Adrenal gland (tissue), 12 donors: Measurements from ENCODE around the gene FHIT. TPM values are rescaled to one million over a fixed set of nuclear protein-coding genes. Genes with fewer than 3 reads are reported as not detected.

Experiments used
- DNase-seq, 7 donors: peaks; one replicate each; pipeline ENCODE4 v3.0.0-alpha.2; 2019 to 2020
- H3K27ac ChIP-seq, 5 donors: fragments of 200-600 bp; sonication (generic) in 4 of 5; 1 replicate in 3 of 5; 2 replicates in 2 of 5; pipeline versions ENCODE4 v1.5.1 to v1.8.0; 2016 to 2020; ENCODE audit warnings: mild to moderate bottlenecking in 1 of 5
- H3K27me3 ChIP-seq: fragments of 200-600 bp; 2 replicates; pipeline ENCODE4 v1.8.0; 2021
- H3K36me3 ChIP-seq, 2 donors: fragments of 200-600 bp; replicated peaks in 1 of 2; 1 replicate in 1 of 2; 2 replicates in 1 of 2; pipeline versions ENCODE4 v1.5.1 to v1.8.0; 2018 to 2022
- H3K4me1 ChIP-seq, 2 donors: fragments of 200-600 bp; replicated peaks in 1 of 2; 1 replicate in 1 of 2; 2 replicates in 1 of 2; pipeline versions ENCODE4 v1.5.1 to v1.8.0; 2018 to 2021
- H3K4me3 ChIP-seq, 4 donors: fragments of 200-600 bp; sonication (generic) in 3 of 4; one replicate each; pipeline ENCODE4 v1.5.1; 2016 to 2018
- H3K9me3 ChIP-seq, 3 donors: fragments of 200-600 bp; sonication (generic) in 1 of 3; replicated peaks in 1 of 3; 1 replicate in 2 of 3; 2 replicates in 1 of 3; pipeline versions ENCODE4 v1.5.1 to v1.8.0; 2016 to 2021
- POLR2A ChIP-seq, 2 donors: fragments of 450-650 bp; IDR thresholded peaks; one replicate each; pipeline ENCODE4 v1.6.1; 2017; ENCODE audit warnings: antibody characterized with exemption in 2 of 2, mild to moderate bottlenecking in 2 of 2, moderate library complexity in 1 of 2
- WGBS, 4 donors: extraction: QIAGEN DNeasy Blood & Tissue Kit in 2 of 4; methylation state at CpG; one replicate each; pipeline versions ENCODE4 v1.1.5 to v1.1.7; 2013 to 2017; 5-methylcytosine and 5-hydroxymethylcytosine counted together
- intact Hi-C, 2 donors: fragments of 100-400 bp; cut with DNase I; formaldehyde crosslinking; loops; one replicate each; pipeline versions ENCODE4 v1.14.1 to v1.15.0; 2022 to 2023
- polyA plus RNA-seq, 3 donors: library from polyadenylated mRNA; stranded (reverse); fragments of 200-250 nt in 2 of 3; fragments of 350-450 nt in 1 of 3; fragmentation: Illumina TruSeq in 1 of 3; extraction: RNeasy Lipid Tissue Mini Kit (QIAGEN cat#74804) in 1 of 3; gene quantifications; one replicate each; pipeline ENCODE4 v1.2.3, GENCODE V29; 2013 to 2014
- total RNA-seq, 9 donors: library from RNA; depleted of rRNA in 4 of 9; stranded (reverse); fragments of >200 nt in 4 of 9; fragments of 120-200 nt in 1 of 9; fragmentation: NEBNext Ultra II Directional in 1 of 9; extraction: Animal tissue kit (Norgen Biotek cat#: 25700) in 1 of 9; gene quantifications; one replicate each; pipeline versions ENCODE4 v1.1.0 to v1.2.4, GENCODE V29; 2013 to 2023
- TF ChIP-seq, protein P1 (sequence below), 6 experiments: fragments of 450-650 bp in 4 of 6; fragments of 200-600 bp in 2 of 6; sonication (generic) in 1 of 6; IDR thresholded peaks; 1 replicate in 5 of 6; 2 replicates in 1 of 6; pipeline versions ENCODE4 v1.5.1 to v1.8.0; 2016 to 2021; ENCODE audit warnings: antibody characterized with exemption in 6 of 6, mild to moderate bottlenecking in 2 of 6, moderate library complexity in 1 of 6
- donor health status: healthy with polysubstance abuse.
- donor health status: Bipolar disorder and iron deficiency.
- donor health status: DM: yes; HTN: yes; CAD: no.
- donor health status: DM: no; HTN: no; CAD: no.
- donor health status: DM: no; HTN: no; CAD: no.
- donor health status: DM: yes; HTN: yes; CAD: no.

The FHIT gene
- total and polyA plus RNA-seq, 12 donors: 14.1 to 43.9 (median 28.8) TPM

DNA sequence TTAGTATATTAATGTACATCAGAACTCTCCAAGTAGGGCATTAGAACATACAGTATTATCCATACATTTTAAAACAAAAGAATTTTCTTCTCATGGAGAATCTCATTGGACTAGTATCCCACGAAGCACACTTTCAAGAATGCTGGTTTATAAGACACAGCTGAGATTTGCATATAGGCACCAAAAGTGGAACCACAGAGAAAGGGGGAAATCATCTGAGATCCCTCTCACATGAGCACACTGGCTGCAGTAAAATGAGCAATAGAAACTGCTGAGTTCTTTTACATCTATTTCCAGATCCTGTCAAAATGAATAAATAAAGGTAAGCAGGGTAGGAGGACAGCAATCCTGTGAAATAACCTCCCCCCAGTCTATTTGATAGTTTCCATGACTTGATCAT lies 665.3 kb downstream of the FHIT start:
- Histone ChIP-seq H3K9me3 (no peaks in the 10 kb centered on the region), H3K4me3 (no peak overlapping the region), H3K36me3 (no peaks in the 10 kb centered on the region), H3K27ac (no peak overlapping the region), H3K27me3 (no peaks in the 10 kb centered on the region), H3K4me1 (no peaks in the 10 kb centered on the region)
- 0 to 61% (median 20%) methylated on average over 1 of the region's 1 CpG for WGBS, 4 donors
- no peak for DNase-seq
- TF ChIP-seq, protein P1, sequence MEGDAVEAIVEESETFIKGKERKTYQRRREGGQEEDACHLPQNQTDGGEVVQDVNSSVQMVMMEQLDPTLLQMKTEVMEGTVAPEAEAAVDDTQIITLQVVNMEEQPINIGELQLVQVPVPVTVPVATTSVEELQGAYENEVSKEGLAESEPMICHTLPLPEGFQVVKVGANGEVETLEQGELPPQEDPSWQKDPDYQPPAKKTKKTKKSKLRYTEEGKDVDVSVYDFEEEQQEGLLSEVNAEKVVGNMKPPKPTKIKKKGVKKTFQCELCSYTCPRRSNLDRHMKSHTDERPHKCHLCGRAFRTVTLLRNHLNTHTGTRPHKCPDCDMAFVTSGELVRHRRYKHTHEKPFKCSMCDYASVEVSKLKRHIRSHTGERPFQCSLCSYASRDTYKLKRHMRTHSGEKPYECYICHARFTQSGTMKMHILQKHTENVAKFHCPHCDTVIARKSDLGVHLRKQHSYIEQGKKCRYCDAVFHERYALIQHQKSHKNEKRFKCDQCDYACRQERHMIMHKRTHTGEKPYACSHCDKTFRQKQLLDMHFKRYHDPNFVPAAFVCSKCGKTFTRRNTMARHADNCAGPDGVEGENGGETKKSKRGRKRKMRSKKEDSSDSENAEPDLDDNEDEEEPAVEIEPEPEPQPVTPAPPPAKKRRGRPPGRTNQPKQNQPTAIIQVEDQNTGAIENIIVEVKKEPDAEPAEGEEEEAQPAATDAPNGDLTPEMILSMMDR (IDR thresholded peaks at IDR 0.05): no peak
- TF ChIP-seq POLR2A (IDR thresholded peaks at IDR 0.05): no peak
- intact Hi-C loops: no loop called here

- no peaks in the 10 kb centered on the region for H3K36me3 ChIP-seq
- no peaks in the 10 kb centered on the region for H3K4me1 ChIP-seq
- no peak for TF ChIP-seq POLR2A (IDR thresholded peaks at IDR 0.05)
- TF ChIP-seq, protein P1 (IDR thresholded peaks at IDR 0.05): no peak
- no peaks in the 10 kb centered on the region for H3K27me3 ChIP-seq
- no peak overlapping the region for H3K4me3 ChIP-seq
- H3K27ac ChIP-seq: no peak overlapping the region
- intact Hi-C loops: no loop called here
- DNase-seq: no peak
- no peaks in the 10 kb centered on the region for H3K9me3 ChIP-seq
- 95 to 100% (median 96%) methylated on average over 2 of the region's 2 CpGs for WGBS, 4 donors
Observed at GRCh38 chr3:60584250-60584649, 667.0 kb downstream of the FHIT start.

- TF ChIP-seq, protein P1 (IDR thresholded peaks at IDR 0.05): peak in 2 of 6 experiments; percentile 22 to 43
- no peak for TF ChIP-seq POLR2A (IDR thresholded peaks at IDR 0.05)
- Histone ChIP-seq H3K4me3 (no peak overlapping the region), H3K27me3 (no peaks in the 10 kb centered on the region), H3K4me1 (no peaks in the 10 kb centered on the region), H3K36me3 (no peaks in the 10 kb centered on the region), H3K9me3 (no peaks in the 10 kb centered on the region), H3K27ac (no peak overlapping the region)
- 68 to 74% (median 71%) methylated on average over 3 of the region's 3 CpGs for WGBS, 4 donors
- intact Hi-C loops: no loop called here
- no peak for DNase-seq
Observed at GRCh38 chr3:60582288-60582687, 669.0 kb downstream of the FHIT start.

DNA sequence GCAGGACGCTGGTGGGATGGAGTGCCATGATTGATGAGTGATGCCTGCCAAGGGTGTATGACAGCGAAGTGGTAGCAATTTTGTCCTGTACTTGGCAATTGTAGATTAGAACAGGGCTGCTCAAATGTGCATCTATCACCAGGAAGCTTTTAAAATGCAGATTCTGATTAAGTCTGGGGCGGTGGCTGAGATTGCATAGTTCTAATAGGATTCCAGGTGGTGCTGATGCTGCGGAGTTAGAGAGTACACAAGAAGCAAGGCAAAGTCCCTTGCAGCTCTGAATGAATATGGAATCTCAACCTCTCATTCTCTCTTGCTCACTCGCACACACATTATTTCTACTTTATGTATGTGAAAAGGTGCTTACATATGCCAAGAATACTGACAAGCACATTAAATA lies 670.4 kb downstream of the FHIT start:
- TF ChIP-seq, protein P1 (IDR thresholded peaks at IDR 0.05): no peak
- TF ChIP-seq POLR2A (IDR thresholded peaks at IDR 0.05): no peak
- no peaks in the 10 kb centered on the region for H3K27me3 ChIP-seq
- 87 to 92% (median 89%) methylated on average over 5 of the region's 5 CpGs for WGBS, 4 donors

More for the DNA sequence above, 670.4 kb downstream of the FHIT start:
- H3K4me3 ChIP-seq: no peak overlapping the region
- intact Hi-C loops: no loop called here
- DNase-seq: no peak
- no peak overlapping the region for H3K27ac ChIP-seq
- no peaks in the 10 kb centered on the region for H3K36me3 ChIP-seq
- H3K9me3 ChIP-seq: no peaks in the 10 kb centered on the region
- H3K4me1 ChIP-seq: no peaks in the 10 kb centered on the region
